ENCODE measurements around the gene GLIS1.

- TF ChIP-seq, protein P1, sequence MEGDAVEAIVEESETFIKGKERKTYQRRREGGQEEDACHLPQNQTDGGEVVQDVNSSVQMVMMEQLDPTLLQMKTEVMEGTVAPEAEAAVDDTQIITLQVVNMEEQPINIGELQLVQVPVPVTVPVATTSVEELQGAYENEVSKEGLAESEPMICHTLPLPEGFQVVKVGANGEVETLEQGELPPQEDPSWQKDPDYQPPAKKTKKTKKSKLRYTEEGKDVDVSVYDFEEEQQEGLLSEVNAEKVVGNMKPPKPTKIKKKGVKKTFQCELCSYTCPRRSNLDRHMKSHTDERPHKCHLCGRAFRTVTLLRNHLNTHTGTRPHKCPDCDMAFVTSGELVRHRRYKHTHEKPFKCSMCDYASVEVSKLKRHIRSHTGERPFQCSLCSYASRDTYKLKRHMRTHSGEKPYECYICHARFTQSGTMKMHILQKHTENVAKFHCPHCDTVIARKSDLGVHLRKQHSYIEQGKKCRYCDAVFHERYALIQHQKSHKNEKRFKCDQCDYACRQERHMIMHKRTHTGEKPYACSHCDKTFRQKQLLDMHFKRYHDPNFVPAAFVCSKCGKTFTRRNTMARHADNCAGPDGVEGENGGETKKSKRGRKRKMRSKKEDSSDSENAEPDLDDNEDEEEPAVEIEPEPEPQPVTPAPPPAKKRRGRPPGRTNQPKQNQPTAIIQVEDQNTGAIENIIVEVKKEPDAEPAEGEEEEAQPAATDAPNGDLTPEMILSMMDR (IDR thresholded peaks at IDR 0.05; ENCODE audit: low read depth, low read length, poor library complexity, severe bottlenecking) = no peak
- TF ChIP-seq EZH2phosphoT487 (IDR thresholded peaks at IDR 0.05; ENCODE audit: borderline replicate concordance, low read length) = no peak
These were observed 206.1 kb downstream of the GLIS1 start for GRCh38 chr1:53532912-53533311.

All from DOHH2 (cell line).